IMR-90 (cell line): ENCODE measurements around the gene CEP68. TPM values are rescaled to one million over a fixed set of nuclear protein-coding genes. Genes with fewer than 3 reads are reported as not detected.
"Not testable (repeated sequence)": the region's sequence is repeated elsewhere in the genome, so short reads cannot be mapped to it uniquely, and the experiment has no call there.

ENCODE experiments used
- ATAC-seq: fragments of 200-7000 bp; cut with Tn5 transposase; 2 replicates; pipeline ENCODE4 v1.9.1; 2020; ENCODE audit warnings: low read depth, mild to moderate bottlenecking, moderate library complexity
- BruUV-seq: library from RNA; stranded (reverse); fragments of 400-500 nt; replicated peaks from 2 replicates; lab custom pipeline; 2021; lab: Mats Ljungman, UMichigan
- CTCF ChIA-PET: fragments of 300-600 bp; formaldehyde crosslinking; extraction: SDS; loops from one replicate; lab custom pipeline; 2021; ENCODE audit warnings: antibody characterized with exemption; lab: Yijun Ruan, JAX
- POLR2A ChIA-PET: fragments of 300-600 bp; sonication (Branson Sonifier 250); formaldehyde crosslinking; loops from one replicate; lab custom pipeline; 2022; ENCODE audit warnings: antibody characterized with exemption; ENCODE audit not compliant: unreplicated experiment; lab: Charles Lee
- DNase-seq: peaks from one replicate; pipeline ENCODE4 v3.0.0; 2013
- H2AFZ ChIP-seq: replicated peaks from 2 replicates; pipeline ENCODE3; 2013; ENCODE audit warnings: low read length, mild to moderate bottlenecking; ENCODE audit not compliant: poor library complexity
- H2AK5ac ChIP-seq: 2 replicates; pipeline ENCODE4 v1.6.1; 2013; ENCODE audit warnings: low read depth, low read length, inconsistent platforms
- H2AK9ac ChIP-seq: replicated peaks from 2 replicates; pipeline ENCODE3; 2013; ENCODE audit warnings: mild to moderate bottlenecking, low read depth, low read length, moderate library complexity; ENCODE audit not compliant: poor library complexity
- H2BK120ac ChIP-seq: 2 replicates; pipeline ENCODE4 v1.6.1; 2013; ENCODE audit warnings: low read depth, low read length, inconsistent platforms
- H2BK15ac ChIP-seq: 3 replicates; pipeline ENCODE4 v1.6.1; 2013; ENCODE audit warnings: low read depth, low read length, inconsistent platforms
- H2BK20ac ChIP-seq: 2 replicates; pipeline ENCODE4 v1.6.1; 2013; ENCODE audit warnings: low read depth, mild to moderate bottlenecking, inconsistent platforms, low read length, moderate library complexity
- H2BK5ac ChIP-seq: 2 replicates; pipeline ENCODE4 v1.6.1; 2013; ENCODE audit warnings: mild to moderate bottlenecking, low read depth, low read length, inconsistent platforms; ENCODE audit not compliant: poor library complexity, severe bottlenecking
- H3K14ac ChIP-seq: replicated peaks from 2 replicates; pipeline ENCODE4 v1.6.1; 2013; ENCODE audit warnings: low read depth, low read length, inconsistent platforms
- H3K18ac ChIP-seq: 2 replicates; pipeline ENCODE4 v1.6.1; 2013; ENCODE audit warnings: low read depth, low read length, control low read depth
- H3K23ac ChIP-seq: 2 replicates; pipeline ENCODE4 v1.6.1; 2013; ENCODE audit warnings: low read depth, low read length, inconsistent platforms
- H3K27ac ChIP-seq: 2 replicates; pipeline ENCODE4 v1.5.1; 2013; ENCODE audit warnings: mild to moderate bottlenecking, control low read depth, low read length; ENCODE audit not compliant: insufficient read depth
- H3K27me3 ChIP-seq: 2 replicates; pipeline ENCODE4 v1.6.1; 2013; ENCODE audit warnings: low read length; ENCODE audit not compliant: control insufficient read depth, insufficient read depth
- H3K36me3 ChIP-seq: 2 replicates; pipeline ENCODE4 v1.6.1; 2013; ENCODE audit warnings: low read length, mixed read lengths; ENCODE audit not compliant: control insufficient read depth, insufficient read depth
- H3K4ac ChIP-seq: 2 replicates; pipeline ENCODE4 v1.6.1; 2013; ENCODE audit warnings: low read depth, low read length, inconsistent platforms
- H3K4me1 ChIP-seq: 2 replicates; pipeline ENCODE4 v1.6.1; 2013; ENCODE audit warnings: low read length, mixed read lengths; ENCODE audit not compliant: control insufficient read depth, insufficient read depth
- H3K4me2 ChIP-seq: 2 replicates; pipeline ENCODE4 v1.6.1; 2013; ENCODE audit warnings: low read depth, mild to moderate bottlenecking, control low read depth, low read length, moderate library complexity
- H3K4me3 ChIP-seq: 2 replicates; pipeline ENCODE4 v1.5.1; 2013; ENCODE audit warnings: low read depth, mild to moderate bottlenecking, control low read depth, low read length, moderate library complexity; ENCODE audit not compliant: insufficient read depth
- H3K56ac ChIP-seq: 2 replicates; pipeline ENCODE4 v1.6.1; 2013; ENCODE audit warnings: low read length, inconsistent platforms; ENCODE audit not compliant: insufficient read depth; ENCODE audit errors: extremely low read depth
- H3K79me1 ChIP-seq, 2 experiments: 2 replicates each; pipeline ENCODE4 v1.6.1; 2013; ENCODE audit warnings: low read length in 2 of 2, inconsistent platforms in 1 of 2, low read depth in 1 of 2
- H3K9ac ChIP-seq: 2 replicates; pipeline ENCODE4 v1.6.1; 2013; ENCODE audit warnings: low read depth, low read length, control low read depth
- H3K9me1 ChIP-seq: 2 replicates; pipeline ENCODE4 v1.6.1; 2013; ENCODE audit warnings: low read length, inconsistent platforms; ENCODE audit not compliant: insufficient read depth
- H3K9me3 ChIP-seq: 2 replicates; pipeline ENCODE4 v1.6.1; 2013; ENCODE audit warnings: low read length; ENCODE audit not compliant: control insufficient read depth, insufficient read depth
- H4K20me1 ChIP-seq: 2 replicates; pipeline ENCODE4 v1.6.1; 2013; ENCODE audit warnings: low read length, inconsistent platforms; ENCODE audit not compliant: insufficient read depth
- H4K5ac ChIP-seq: 2 replicates; pipeline ENCODE4 v1.6.1; 2013; ENCODE audit warnings: mild to moderate bottlenecking, low read depth, low read length, control low read depth
- H4K8ac ChIP-seq, 2 experiments: 2 replicates each; pipeline ENCODE4 v1.6.1; 2013; ENCODE audit warnings: low read depth in 2 of 2, low read length in 2 of 2, control low read depth in 1 of 2, inconsistent platforms in 1 of 2
- H4K91ac ChIP-seq: 2 replicates; pipeline ENCODE4 v1.6.1; 2013; ENCODE audit warnings: low read depth, low read length, inconsistent platforms; ENCODE audit not compliant: insufficient read depth
- WGBS, 2 experiments: methylation state at CpG; one replicate each; pipeline versions ENCODE4 v1.1.5 to v1.1.7; 2013; ENCODE audit warnings: missing lambda C conversion rate in 2 of 2; ENCODE audit not compliant: insufficient read length in 1 of 2; ENCODE audit errors: extremely low coverage in 2 of 2; 5-methylcytosine and 5-hydroxymethylcytosine counted together
- dilution Hi-C: fragments of 300-500 bp; cut with HindIII; formaldehyde crosslinking; loops from one replicate; pipeline ENCODE4 v1.14.3; 2018; ENCODE audit warnings: low sequenced_read_pairs; ENCODE audit not compliant: unreplicated experiment
- in situ Hi-C: fragments of 300-500 bp; cut with MboI; formaldehyde crosslinking; loops from 3 replicates; pipeline ENCODE4 v1.14.3; 2019; ENCODE audit warnings: low sequenced_read_pairs, inconsistent platforms, mixed read lengths
- intact Hi-C: fragments of 100-400 bp; cut with micrococcal nuclease; formaldehyde crosslinking; loops from 2 replicates; pipeline ENCODE4 v1.10.0; 2022
- polyA plus RNA-seq, 3 experiments: library from polyadenylated mRNA; depleted of rRNA; stranded (reverse); fragments of >200 nt; gene quantifications; 2 replicates each; pipeline ENCODE4 v1.2.3, GENCODE V29; 2012; ENCODE audit warnings: low replicate concordance in 1 of 3
- total RNA-seq: library from RNA; depleted of rRNA; stranded (reverse); fragments of >200 nt; gene quantifications from 2 replicates; pipeline ENCODE4 v1.2.3, GENCODE V29; 2012
- TF ChIP-seq, protein P1 (sequence below): conservative IDR thresholded peaks from 2 replicates; pipeline ENCODE4 v1.5.1; 2012; ENCODE audit warnings: mild to moderate bottlenecking, low read depth, low read length, improper control_type of control experiment

CEP68 gene
- total and polyA plus RNA-seq, 2 of the 4 experiments (the other 2 are of a cell fraction) = 5.5 to 5.6 TPM

DNA sequence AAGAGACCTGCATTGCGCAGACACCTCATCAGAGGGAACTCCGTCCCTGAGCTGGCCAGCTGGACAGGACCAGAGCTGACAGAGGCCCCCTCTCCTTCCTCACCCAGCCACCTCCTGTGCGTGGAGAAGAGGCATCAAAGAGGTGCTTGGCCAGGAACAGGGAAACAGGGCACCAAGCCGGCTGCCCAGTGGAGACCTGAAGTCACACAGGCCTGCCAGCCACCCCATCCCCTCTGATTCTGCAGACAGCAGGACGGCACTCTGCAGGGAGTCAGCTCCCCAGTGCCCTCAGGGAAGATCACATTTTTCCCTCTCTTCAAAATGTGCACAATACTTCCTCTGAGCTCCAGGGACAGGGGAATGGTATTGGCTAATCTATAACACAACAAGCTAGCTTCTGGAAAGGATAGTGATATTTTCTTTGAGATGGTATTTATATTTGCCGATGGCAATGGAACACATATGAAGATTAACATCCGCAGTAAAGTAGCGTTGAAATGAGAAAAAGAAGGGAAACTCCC, 36.5 kb upstream of the CEP68 start:
- Histone ChIP-seq H3K23ac (no peak overlapping the region), H3K27me3 (no peaks in the 10 kb centered on the region), H3K36me3 (peaks cover 42% of the 10 kb centered on the region), H3K4ac (no peak overlapping the region), H3K56ac (no peak overlapping the region), H4K5ac (no peak overlapping the region), H2AFZ (no peak overlapping the region), H4K91ac (no peak overlapping the region), H3K9ac (no peak overlapping the region), H2BK15ac (no peak overlapping the region), H3K4me3 (no peak overlapping the region), H2BK20ac (no peak overlapping the region), H2BK5ac (no peak overlapping the region), H3K79me1 (no peaks in the 10 kb centered on the region), H2AK5ac (no peak overlapping the region), H4K20me1 (no peaks in the 10 kb centered on the region), H3K4me1 (peaks cover 6% of the 10 kb centered on the region), H3K18ac (no peak overlapping the region), H2BK120ac (no peak overlapping the region), H3K9me1 (peaks cover 2% of the 10 kb centered on the region; the same call in 1 of the 2 replicates), H3K9me3 (no peaks in the 10 kb centered on the region), H4K8ac (no peak overlapping the region), H3K4me2 (no peak overlapping the region), H3K14ac (no peak overlapping the region), H2AK9ac (no peak overlapping the region), H3K27ac (no peak overlapping the region)
- TF ChIP-seq, protein P1, sequence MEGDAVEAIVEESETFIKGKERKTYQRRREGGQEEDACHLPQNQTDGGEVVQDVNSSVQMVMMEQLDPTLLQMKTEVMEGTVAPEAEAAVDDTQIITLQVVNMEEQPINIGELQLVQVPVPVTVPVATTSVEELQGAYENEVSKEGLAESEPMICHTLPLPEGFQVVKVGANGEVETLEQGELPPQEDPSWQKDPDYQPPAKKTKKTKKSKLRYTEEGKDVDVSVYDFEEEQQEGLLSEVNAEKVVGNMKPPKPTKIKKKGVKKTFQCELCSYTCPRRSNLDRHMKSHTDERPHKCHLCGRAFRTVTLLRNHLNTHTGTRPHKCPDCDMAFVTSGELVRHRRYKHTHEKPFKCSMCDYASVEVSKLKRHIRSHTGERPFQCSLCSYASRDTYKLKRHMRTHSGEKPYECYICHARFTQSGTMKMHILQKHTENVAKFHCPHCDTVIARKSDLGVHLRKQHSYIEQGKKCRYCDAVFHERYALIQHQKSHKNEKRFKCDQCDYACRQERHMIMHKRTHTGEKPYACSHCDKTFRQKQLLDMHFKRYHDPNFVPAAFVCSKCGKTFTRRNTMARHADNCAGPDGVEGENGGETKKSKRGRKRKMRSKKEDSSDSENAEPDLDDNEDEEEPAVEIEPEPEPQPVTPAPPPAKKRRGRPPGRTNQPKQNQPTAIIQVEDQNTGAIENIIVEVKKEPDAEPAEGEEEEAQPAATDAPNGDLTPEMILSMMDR = no peak
- no CpG with 5 or more reads among the region's 8 CpGs for WGBS, 2 experiments
- dilution Hi-C loops = no loop called here
- no peak for ATAC-seq
- ChIA-PET CTCF (no interaction called here), POLR2A (no interaction called here)
- no TSS peak for BruUV-seq
- in situ Hi-C loops = no loop called here
- no peak for DNase-seq
- intact Hi-C loops = no loop called here

DNA sequence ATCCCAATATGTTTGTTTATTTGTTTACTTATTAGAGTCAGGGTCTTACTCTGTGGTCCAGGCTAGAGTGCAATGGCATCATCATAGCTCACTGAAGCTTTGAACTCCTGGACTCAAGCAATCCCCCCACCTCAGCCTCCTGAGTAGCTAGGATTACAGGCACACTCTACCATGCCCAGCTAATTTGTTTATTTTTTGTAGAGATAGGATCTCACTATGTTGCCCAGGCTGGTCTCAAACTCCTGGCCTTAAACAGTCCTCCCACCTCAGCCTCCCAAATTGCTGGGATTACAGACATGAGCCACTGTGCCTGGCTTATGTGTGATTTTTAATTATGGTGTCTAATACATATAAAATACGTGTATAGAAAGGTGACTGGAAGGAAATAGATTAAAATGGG, 36.0 kb upstream of the CEP68 start:
- H2BK5ac ChIP-seq, H3K4me1 ChIP-seq, H2BK120ac ChIP-seq, H3K18ac ChIP-seq, H4K20me1 ChIP-seq, POLR2A ChIA-PET, in situ Hi-C loops, dilution Hi-C loops, H4K91ac ChIP-seq, CTCF ChIA-PET, H3K27ac ChIP-seq, H3K9me1 ChIP-seq, H3K79me1 ChIP-seq, ATAC-seq, DNase-seq, H2AFZ ChIP-seq, H3K9ac ChIP-seq, H3K4me3 ChIP-seq, H2AK9ac ChIP-seq, H4K5ac ChIP-seq, H3K4ac ChIP-seq, H2AK5ac ChIP-seq, intact Hi-C loops, H3K9me3 ChIP-seq, H3K56ac ChIP-seq, BruUV-seq, H3K27me3 ChIP-seq, H3K14ac ChIP-seq, H3K4me2 ChIP-seq, H3K23ac ChIP-seq, H2BK20ac ChIP-seq, H4K8ac ChIP-seq, H2BK15ac ChIP-seq: not testable (repeated sequence)
- no CpG with 5 or more reads among the region's 1 CpG for WGBS, 2 experiments
- H3K36me3 ChIP-seq = peaks cover 42% of the 10 kb centered on the region
